ENCODE measurements around the gene SAMD3. TPM values are rescaled to one million over a fixed set of nuclear protein-coding genes. Genes with fewer than 3 reads are reported as not detected.

SAMD3 gene
- total RNA-seq, 1 experiment from 2014 or later, result 7.5 TPM

GRCh38 chr6:130204322-130204721 is 18.4 kb downstream of the SAMD3 start (continued):
- TF ChIP-seq REST (IDR thresholded peaks at IDR 0.05; ENCODE audit: low read depth) (no peak), EZH2 (IDR thresholded peaks at IDR 0.05) (no peak), SP1 (IDR thresholded peaks at IDR 0.05; ENCODE audit: low read depth) (no peak), YY1 (IDR thresholded peaks at IDR 0.05; ENCODE audit: extremely low read depth, insufficient replicate concordance, low read depth, low read length) (no peak)

- Histone ChIP-seq H3K4me2 (ENCODE audit: low read length) (no peak overlapping the region), H3K36me3 (ENCODE audit: control insufficient read depth in 1 of 2, insufficient read depth in 2 of 2, low read length in 2 of 2) (no peaks in the 10 kb centered on the region), H3K9me3 (ENCODE audit: control insufficient read depth in 1 of 2, insufficient read depth in 1 of 2, low read depth in 1 of 2, low read length in 2 of 2) (no peaks in the 10 kb centered on the region), H3K9ac (ENCODE audit: low read length) (no peak overlapping the region), H3K4me3 (replicated peaks in 1 of 2; ENCODE audit: low read depth in 1 of 2, low read length in 2 of 2) (no peak overlapping the region), H3K4me1 (ENCODE audit: control insufficient read depth in 1 of 2, insufficient read depth in 2 of 2, low read length in 2 of 2) (no peaks in the 10 kb centered on the region), H2AFZ (ENCODE audit: low read depth, low read length, poor library complexity, severe bottlenecking) (no peak overlapping the region), H3K27ac (ENCODE audit: low read depth, low read length) (no peak overlapping the region), H3K79me2 (ENCODE audit: insufficient read depth, low read length) (no peaks in the 10 kb centered on the region), H3K27me3 (ENCODE audit: insufficient read depth, low read length) (no peaks in the 10 kb centered on the region), H3K9me2 (ENCODE audit: insufficient read depth) (no peaks in the 10 kb centered on the region), H4K20me1 (ENCODE audit: insufficient read depth) (no peaks in the 10 kb centered on the region)
- DNase-seq (ENCODE audit: low read depth, low spot score) (no peak), ATAC-seq (no peak)
- intact Hi-C loops (cut with micrococcal nuclease), result no loop called here
- ChIA-PET RAD21 (ENCODE audit: low non-redundant PET in 1 of 2, low total read pairs in 2 of 2, uncharacterized antibody in 2 of 2, unreplicated experiment in 2 of 2) (no interaction called here), POLR2A (no interaction called here), CTCF (no interaction called here)
- no TSS peak for BruUV-seq (replicated peaks)
- TF ChIP-seq SIN3A (IDR thresholded peaks at IDR 0.05; ENCODE audit: low read depth) (no peak), CBX3 (IDR thresholded peaks at IDR 0.05; ENCODE audit: low read depth) (no peak), EZH2 (IDR thresholded peaks at IDR 0.05) (no peak)
These were observed 19.4 kb downstream of the SAMD3 start for GRCh38 chr6:130203370-130203769.

Data from HCT116 (cell line).